HG03558 (cell line): ENCODE data around the gene MMD2.

ENCODE experiments used
- ATAC-seq: cut with Tn5 transposase; IDR thresholded peaks from one replicate; pipeline ENCODE4 v1.9.1; 2021; ENCODE audit warnings: moderate number of reproducible peaks; ENCODE audit not compliant: unreplicated experiment; ENCODE audit errors: extremely low read depth

Gene MMD2

DNA sequence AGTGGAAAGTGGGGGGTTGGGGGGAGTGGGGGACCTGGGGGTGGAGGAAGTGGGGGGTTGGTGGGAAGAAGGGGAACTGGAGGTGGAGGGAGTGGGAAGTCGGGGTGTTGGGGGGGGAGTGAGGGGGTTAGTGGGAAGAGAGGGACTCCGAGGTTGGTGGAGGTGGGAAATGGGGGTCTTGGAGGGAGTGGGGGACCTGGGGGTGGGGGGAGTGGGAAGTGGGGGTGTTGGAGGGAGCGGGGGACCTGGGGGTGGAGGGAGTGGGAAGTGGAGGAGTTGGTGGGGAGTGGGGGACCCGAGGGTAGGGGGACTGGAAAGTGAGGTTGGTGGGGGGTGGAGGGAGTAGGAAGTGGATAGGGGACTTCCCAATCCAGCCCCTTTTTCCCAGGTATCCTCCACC lies 906 bp upstream of the MMD2 start:
- ATAC-seq = no peak

DNA sequence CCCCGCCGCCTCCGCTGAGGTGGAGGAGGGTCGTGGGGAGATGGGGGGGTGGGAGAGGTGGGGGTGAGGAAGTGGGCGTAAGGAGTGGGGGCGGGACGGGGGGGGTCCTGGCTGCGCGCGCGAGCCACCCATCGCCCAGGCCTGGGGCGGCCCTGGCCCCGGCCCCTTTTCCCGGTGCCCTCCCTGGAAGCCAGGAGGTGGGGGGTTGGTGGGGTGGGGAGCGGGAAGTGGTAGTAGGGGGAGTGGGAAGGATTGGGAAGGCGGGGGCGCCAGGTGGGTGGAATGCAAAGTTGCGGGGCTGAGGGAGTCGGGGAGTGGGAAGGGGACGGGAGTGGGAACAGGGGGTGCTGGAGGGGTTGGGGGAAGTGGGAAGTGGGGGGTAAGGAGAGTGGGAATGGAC lies 319 bp upstream of the MMD2 start:
- no peak for ATAC-seq

DNA sequence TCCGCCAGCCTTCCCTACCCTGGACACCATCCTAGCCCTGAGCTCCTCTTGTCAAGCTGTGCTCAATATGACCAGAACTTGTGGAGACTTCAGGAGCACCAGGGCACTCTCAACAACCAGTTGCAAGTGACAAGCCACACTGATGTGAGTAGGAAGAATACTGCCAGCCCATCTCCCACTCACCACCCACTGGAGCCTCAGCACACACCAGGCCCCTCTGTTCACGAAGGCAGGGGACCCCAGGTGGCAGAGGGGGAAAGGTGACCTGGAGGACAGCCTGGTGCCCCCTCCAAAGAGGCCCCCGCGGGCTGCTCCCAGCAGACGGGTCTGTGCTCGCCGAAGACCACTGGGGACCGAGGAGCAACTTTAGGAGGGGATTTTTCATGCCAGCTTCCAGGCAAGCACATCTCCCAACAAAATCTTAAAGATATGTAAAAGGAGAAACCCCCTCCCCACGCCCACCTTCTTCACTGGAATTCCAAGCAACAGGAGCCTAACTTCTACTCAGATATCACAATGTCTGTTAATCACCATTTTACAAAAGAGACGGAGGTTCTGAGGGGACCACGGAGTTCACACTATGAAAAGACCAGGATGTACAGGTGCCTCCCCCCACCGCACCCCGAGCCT lies 1.0 kb downstream of the MMD2 start:
- no peak for ATAC-seq

DNA sequence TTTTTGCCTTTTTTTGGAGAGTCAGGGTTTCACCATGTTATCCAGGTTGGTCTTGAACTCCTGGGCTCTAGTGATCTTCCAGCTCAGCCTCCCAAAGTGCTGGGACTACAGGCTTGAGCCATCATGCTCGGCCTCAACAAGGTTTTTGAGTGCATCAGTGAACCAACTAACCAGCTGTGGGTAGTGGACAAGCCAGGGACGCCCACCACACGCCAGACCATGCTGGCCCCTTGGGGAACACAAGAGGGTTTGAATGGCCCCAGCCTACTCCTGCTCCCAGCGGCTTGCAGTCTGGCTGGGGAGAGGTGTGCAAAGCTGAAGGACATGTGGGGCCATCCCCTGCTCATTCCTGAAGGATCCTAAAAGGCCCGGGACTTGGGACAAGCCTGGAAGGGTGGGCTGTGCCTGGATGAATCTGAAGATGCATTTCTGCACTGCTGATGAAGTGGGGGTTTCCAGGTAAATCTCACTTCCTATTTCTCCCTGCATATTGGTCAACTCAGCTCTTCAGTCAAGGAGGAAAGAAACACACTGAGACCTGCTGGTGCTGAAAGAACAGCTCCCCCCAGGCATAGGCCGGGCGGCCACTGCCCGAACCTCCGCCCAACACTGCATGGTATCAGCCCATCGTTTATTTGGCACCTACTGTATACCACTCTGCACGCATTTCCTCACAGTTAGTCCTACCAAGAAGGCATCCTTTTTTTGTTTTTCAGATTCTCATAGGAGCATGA lies 6.9 kb downstream of the MMD2 start:
- ATAC-seq = no peak

DNA sequence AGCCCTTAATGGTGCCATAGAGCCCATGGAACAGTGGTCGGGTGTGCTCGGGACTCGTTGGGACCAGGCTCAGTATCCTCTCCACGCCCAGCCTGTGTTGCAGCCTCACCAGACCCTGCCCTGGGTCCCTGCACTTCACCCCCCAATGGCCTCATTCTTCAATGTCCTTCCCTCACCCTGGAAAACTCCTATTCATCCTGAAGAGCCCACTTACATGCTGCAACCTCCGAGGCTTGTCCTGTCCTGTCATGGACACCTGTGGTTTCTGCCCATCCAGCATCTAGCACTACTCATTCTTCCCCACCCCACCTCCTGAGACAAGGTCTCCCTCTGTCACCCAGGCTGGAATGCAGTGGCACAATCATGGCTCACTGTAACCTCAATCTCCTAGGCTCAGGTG lies 7.7 kb downstream of the MMD2 start:
- no peak for ATAC-seq

DNA sequence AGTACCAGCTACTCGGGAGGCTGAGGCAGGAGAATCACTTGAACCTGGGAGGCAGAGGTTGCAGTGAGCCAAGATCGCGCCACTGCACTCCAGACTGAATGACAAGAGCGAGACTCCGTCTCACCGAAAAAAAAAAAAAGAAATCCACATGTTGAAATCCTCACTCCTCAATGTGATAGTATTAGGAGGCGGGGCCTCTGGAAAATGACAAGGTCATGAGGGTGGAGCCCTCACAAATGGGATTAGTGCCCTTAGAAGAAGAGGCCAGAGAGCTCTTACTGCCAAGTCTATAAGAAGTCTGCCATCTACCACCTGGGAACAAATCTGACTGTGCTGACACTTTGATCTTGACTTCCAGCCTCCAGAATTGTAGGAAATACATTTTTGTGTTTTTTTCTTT lies 10.6 kb downstream of the MMD2 start:
- ATAC-seq = no peak

DNA sequence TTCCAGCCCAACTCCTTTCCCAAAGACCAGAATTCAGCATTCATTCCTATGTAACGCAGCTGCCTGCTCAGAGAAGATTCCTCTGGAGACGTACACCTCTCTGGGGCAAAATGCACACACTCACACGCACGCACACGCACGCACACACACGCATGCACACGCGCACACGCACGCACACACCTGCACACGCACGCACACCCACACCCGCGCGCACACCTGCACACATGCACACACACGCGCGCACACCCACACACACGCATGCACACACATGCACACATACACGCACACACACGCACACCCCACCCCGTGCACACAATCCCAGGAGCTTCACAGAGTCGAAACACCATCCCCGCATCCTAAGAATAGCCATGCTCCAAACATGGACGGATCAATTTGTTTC lies 13.0 kb downstream of the MMD2 start:
- no peak for ATAC-seq

DNA sequence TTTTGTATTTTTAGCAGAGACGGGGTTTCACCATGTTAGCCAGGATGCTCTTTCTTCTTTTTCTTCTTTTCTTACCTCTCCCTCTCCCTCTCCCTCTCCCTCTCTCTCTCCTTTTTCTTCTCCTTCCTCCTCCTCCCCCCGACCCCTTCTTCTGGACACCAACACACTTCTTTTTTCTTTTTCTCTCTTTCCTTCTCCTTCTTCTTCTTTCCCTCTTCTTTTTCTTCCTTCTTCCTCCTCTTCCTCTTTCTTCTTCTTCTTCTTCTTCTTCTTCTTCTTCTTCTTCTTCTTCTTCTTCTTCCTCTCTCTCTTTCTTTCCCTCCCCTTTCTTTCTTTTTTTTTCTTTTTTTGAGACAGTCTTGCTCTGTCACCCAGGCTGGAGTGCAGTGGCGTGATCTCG lies 14.0 kb downstream of the MMD2 start:
- ATAC-seq = no peak

DNA sequence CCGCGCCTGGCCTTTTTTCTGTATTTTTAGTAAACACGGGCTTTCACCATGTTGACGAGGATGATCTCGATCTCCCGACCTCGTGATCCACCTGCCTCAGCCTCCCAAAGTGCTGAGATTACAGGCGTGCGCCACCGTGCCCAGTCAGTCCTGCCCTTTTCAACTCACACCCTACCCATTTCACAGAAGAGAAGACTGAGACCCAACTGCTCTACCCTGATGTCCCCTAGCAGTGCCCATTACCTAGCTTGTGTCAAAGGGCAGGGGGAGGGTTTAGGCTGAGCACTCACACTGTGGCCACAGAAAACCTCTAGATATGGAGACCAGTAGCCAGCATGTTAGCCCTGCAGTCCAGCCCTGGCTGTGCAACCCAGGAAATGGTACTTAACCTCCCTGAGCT lies 15.7 kb downstream of the MMD2 start:
- no peak for ATAC-seq

DNA sequence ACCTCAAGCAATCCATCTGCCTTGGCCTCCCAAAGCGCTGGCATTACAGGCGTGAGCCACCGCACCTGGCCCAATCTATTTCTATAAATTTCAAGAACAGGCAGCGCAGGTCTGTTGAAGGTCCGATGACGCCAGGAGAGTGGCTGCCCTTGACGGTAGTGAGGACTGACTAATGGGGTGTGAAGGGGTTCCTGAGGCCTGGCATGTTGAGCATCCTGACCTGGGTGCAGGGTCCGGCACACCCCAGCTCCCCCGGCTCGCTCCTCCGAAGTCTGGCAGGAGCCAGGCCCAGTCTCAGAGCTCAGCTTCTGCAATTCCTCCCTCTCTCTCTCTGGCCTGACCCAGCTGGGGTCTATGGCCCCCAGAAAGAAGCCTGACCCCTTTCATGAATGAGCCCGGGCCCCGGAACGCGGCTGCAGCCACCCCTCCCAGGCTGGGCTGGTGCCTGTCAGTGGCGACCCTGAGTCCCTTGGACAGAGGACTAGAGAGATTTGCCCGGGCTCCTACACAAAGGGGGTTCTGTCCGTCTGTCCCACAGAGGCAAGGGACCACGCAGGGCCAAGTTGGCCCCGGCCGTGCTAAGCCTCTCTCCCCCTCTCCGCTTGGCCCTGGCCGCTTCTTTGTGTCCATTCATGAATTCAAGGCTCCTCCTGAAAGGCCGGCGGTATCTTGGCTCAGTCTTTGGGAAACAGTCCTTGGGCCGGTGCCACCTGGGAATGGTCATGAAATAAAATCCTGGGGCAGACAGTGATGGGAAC lies 18.8 kb downstream of the MMD2 start:
- ATAC-seq = no peak

DNA sequence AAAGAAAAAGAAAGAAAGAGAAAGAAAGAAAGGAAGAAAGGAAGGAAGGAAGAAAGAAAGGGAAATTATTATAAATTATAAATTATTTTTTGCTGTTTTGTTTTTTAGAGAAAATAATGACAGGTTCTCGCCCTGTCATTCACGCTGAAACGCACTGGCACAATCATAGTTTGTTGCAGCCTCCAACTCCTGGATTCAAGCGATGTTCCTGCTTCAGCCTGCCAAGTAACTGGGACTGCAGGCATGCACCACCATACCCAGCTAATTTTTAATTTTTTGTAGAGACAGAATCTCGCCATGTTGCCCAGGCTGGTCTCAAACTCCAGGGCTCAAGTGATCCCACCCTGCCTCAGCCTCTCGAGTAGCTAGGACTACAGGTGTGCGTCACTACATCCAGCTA lies 21.6 kb downstream of the MMD2 start:
- ATAC-seq = no peak

DNA sequence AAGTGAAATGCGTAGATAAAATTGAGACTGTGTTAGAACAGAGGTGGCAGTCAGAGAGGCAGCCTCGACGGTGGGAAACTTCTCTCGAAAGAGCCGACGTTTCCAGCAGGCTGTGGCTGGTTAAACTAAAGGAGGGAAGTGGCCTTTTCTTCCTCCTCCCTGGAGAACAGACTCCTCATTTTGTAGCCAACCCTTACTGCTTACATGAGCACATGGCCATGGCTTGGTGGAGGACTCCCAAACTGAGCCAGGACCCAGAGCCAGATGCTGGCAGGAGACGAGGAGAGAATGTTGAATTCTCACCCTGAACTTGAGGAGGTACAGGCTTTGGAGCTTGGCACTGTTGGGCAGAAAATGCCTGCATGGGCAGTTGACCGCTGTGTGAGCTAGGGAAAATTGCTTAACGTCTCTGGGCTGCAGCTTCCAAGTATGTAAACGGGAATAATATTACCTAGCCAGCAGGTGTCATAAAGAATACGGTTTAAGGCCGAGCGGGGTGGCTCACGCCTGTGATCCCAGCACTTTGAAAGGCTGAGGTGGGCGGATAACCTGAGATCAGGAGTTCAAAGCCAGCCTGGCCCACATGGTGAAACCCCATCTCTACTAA lies 24.5 kb downstream of the MMD2 start:
- no peak for ATAC-seq

DNA sequence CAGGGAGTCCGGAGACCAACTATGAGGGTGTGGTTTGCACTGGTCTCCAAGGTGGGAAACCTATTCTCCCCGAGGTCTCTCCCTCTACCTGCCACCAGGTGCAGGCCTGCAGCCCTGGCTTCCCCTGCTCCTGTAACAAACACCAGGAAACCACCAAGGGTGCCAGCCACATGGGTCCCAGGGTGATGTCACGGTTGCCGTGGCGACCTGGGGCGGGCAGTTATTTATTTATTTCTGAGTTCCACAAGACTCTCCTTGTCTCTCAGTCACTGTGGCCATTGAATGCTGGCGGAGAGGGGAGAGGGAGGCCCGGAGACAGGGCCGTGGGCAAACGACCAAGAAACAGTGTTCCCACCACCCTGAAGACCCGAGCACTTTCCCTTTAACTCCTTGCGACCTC lies 27.0 kb downstream of the MMD2 start:
- no peak for ATAC-seq

DNA sequence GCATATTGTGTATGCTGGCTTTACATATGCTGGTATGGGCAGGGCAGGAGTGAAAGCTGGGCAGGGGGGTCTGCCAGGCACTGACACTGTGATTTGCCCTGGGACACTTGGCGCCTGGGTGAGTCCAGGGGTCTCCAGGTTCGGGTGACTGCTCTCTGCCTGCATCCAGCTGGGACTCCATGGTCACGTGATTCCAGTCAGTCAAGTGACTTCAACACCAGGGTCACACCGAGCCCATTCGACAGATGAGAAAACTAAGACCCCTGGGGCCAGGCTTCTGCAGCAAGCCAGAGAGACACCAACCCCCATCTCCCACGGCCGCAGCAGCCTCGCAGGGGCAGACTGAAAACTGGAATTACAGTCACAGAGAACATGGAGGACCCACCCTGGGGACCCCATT lies 30.0 kb downstream of the MMD2 start:
- ATAC-seq = no peak

DNA sequence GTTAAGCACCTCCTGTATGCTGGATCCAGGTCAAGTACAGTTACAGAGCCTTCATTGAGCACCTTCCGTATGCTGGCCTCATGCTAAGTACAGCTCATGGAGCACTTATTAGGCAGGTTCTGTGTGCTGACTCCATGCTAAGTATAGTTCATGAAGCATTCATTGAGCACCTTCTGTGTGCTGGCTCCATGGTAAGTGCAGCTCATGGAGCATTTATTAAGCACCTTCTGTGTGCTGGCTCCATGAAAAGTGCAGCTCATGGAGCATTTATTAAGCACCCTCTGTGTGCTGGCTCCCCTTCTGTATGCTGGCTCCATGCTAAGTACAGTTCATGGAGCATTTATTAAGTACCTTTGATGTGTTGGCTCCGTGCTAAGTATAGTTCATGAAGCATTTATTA lies 30.5 kb downstream of the MMD2 start:
- ATAC-seq = no peak

DNA sequence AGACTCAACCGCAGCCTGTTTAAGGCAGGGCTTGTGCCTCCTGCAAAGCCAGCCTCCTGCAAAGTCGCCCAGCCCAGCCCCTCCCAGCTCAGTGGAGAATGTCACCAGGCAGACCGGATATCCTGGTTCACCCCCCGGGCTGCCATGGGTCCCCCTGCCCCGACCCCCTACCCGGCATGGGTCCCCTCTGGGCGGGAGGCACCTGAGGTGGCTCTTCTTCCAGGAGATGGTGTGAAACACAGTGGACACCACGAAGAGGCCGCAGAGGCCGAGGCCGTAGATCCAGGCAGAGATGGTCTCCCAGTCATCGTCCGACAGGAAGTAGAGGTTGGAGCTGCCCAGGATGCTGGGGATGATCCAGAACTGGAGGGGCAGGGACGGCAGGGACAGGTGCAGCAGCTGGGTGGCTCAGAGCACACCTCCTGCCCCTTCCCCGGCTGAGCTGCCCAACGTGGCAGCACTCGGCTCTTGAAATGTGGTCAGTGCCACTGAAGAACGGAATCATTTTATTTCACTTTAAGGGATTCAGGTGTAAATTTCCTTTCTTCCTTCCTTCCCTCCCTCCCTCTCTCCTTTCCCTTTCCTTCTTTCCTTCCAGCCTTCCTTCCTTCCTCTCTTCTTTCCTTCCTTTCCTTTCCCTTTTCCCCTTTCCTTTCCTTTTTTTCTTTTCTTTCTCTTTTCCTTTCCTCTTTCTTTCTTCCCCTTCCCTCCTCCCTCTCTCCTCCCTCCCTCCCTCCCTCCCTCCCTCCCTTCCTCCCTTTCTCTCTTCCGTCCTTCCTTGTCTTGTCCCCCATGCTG lies 38.8 kb downstream of the MMD2 start:
- ATAC-seq = no peak

DNA sequence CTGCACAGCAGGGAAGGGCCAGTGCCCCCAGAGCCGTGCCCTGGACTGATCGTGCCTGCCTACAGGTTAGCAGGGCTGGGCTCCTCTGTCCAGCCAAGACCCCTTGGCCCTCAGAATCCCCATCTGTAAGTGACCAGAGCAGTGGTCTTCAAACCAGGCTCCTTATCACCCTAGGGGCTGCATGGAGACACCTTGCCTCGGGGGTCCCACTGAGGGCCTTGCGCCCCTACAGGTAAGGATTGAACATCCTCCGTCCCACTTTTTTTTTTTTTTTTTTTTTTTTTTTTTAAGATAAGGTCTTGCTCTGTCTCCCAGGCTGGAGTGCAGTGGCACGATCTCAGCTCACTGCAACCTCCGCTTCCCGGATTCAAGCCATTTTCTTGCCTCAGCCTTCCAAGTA lies 42.9 kb downstream of the MMD2 start:
- ATAC-seq = no peak

DNA sequence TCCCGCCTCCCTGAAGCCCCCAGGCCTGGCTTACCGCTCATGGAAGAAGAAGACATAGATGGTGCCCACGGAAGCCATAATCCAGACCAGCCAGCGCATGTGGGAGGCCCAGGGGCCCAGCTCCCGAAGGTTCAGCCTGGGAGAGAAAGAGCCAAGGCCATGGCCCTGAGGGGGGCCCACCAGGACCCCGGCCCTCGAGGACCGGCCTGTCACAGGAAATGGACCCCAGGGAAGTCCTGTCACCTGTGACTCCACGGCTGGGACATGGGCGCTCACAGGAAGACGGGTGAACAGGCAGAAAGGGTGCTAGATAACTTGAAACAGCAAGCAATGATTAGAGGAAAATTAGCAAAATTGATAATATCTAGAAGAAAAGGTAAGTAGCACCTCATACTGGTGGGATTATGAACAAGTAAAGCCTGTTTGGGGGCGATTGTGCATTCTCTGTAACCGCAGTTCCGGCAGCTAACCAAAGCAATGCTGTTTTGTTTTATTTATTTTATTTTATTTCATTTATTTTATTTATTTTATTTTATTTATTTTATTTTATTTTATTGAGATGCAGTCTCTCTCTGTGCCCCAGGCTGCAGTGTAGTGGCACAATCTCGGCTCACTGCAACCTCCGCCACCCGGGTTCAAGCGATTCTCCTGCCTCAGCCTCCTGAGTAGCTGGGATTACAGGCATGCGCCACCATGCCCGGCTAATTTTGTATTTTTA lies 47.7 kb downstream of the MMD2 start:
- ATAC-seq = no peak

DNA sequence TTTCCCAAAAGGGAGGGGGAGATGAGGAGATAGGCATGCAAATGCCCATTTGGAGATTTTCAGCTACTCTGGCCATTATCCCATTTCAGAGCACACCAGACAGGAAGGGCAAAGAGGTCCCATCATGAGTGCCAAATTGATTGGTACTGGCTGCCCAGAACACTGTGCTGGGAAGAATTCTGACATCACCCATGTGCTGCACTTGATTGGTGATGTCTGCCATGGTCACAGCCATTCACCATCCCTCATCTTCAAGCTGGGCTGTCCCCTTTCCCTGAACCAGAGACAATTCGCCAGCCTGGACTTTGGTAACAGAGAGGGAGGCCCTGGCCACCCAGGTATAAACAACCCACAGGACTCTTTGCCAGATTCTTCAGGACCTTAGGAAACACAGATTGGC lies 52.3 kb downstream of the MMD2 start:
- no peak for ATAC-seq

DNA sequence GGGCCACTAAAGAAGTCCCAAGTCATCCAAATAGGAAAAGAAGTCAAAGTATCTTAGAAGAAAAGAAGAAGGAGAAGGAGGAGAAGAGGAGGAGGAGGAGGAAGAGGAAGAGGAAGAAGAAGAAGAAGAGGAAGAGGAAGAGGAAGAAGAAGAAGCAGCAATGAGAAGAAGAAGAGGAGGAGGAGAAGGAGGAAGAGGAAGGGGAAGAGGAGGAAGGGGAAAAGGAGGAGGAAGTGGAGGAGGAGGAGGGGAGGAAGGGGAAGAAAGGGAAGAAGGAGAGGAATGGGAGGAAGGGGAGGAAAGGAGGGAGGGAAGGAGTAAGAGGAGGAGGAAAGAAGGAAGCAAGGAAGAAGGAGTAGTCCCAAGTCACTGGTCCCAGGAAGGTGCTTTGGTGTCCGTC lies 53.8 kb downstream of the MMD2 start:
- no peak for ATAC-seq
